ENCODE measurements around the gene MMS22L.

MMS22L gene

GRCh38 chr6:97138581-97138980 lies 144.4 kb downstream of the MMS22L start:
- no peak for DNase-seq

- no peak for DNase-seq
These were observed 146.2 kb downstream of the MMS22L start for GRCh38 chr6:97136626-97137358.

DNA sequence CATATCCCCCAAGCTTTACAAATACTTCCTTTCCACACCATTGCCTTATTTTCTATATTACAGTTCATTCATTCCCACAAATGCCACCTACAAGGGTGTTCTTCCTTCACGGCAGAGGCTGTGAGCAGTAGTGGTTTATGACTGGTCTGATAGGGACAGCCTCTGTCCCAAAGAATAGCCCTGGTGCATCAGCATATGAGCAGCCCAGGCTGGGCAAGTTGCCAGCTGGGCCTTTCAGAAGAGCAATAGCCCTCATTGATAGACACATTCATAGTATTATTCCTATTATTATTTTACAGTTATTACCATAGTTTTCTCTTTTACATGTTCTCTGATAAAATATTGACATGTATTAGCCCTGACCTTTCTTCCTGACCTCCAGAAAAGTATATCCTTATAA lies 149.9 kb downstream of the MMS22L start:
- DNase-seq, result no peak

GRCh38 chr6:97129106-97129505 lies 153.9 kb downstream of the MMS22L start:
- DNase-seq, result no peak

- no peak for DNase-seq
These were observed 154.5 kb downstream of the MMS22L start for GRCh38 chr6:97128507-97128906.

DNA sequence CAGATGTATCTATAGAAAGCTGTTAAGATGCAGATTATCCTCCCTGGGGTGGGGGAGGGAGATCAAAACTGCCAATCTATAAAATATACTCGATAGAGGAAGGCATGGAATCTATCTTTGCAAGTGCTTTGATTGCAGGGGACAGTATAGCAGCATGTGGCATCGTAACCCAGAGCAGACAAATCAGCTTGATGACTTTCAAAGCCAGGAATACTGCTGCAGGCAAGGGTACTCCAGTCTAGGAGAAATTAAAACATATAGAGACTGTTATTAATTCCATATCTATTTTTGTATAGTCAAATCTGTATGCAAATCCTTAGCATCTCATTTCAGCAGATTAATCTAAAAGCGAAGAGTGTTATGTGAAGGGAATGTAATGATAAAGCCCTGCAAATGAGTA lies 159.4 kb downstream of the MMS22L start:
- no peak for DNase-seq

- DNase-seq, result no peak
These were observed 159.9 kb downstream of the MMS22L start for GRCh38 chr6:97123112-97123511.

DNA sequence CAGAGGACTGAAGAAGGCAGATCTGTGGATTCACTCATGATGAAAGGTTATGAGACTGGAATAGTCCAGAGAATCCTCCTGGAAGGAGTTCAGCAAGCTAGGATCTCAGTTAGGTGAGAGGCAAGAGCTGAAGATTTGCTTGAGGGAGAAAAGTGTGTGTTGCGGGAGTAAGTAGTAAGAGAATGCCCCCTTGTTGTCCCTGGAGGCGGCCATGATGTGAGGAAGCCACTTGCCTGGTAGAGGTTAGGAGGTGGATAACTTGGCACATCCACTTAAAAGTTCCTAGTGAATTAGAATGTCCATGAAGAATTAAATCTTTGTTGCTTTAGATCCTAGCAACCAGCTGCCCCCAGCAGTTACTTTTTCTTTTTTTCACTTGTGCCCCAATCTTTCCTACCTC lies 162.5 kb downstream of the MMS22L start:
- no peak for DNase-seq

GRCh38 chr6:97114645-97115044 lies 168.4 kb downstream of the MMS22L start:
- DNase-seq, result no peak

DNA sequence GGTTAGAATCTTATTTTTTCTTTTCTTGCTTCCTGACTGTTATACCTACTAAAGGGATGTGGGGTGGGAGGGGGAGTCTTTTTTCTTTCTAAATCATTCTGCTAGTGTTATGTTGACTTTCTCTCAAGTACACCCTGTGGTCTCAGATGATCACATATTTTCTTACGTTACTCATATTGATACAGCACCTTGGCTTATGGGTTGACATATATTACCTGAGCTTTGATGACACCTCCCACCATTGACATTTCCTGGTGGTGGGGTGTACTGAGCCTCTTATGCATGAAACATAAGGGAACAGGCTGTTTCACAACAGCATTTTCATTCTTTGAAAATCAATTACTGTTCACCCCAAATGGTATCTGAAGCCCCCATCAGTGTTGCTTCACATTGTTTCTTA lies 169.8 kb downstream of the MMS22L start:
- no peak for DNase-seq

GRCh38 chr6:97111243-97111642 lies 171.8 kb downstream of the MMS22L start:
- DNase-seq, result no peak

DNA sequence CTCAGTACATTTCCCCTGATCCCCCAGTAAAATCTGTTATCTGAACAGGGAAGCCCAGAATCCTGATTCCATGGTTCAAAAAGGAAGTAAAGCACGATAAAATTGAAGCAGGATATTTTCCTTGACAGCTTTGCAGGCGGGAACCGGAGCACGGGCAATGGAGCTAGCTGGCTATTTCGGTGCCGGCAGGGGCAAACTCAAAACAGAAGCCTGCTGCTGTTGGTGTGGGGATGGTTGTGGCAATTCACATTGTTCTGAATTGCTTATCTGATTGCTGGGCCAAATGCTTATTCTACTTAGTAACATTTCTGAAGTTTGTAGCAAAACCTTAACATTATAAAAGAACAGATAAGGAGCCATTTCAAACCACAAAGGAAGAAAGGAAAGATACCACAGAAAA lies 172.4 kb downstream of the MMS22L start:
- DNase-seq, result no peak

DNA sequence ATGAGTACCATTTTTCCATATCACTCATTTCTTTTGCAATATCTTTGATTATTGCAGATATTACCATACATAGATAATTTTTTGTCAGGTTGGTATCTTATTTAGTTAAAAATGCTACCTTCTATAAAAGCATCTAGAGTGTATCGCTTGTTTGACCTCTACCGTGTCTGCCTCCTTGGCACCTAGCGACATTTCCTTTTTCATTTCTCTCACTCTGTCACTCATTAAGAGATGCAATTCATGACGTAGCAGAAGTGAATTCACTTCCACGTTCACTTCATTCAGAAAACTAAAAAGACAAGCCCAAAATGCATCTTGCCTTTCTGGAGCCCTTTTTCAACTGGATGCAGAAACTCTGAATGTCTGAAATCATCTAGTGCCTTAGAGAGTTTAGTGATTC lies 172.9 kb downstream of the MMS22L start:
- no peak for DNase-seq

GRCh38 chr6:97109444-97109843 lies 173.6 kb downstream of the MMS22L start:
- DNase-seq, result no peak

DNA sequence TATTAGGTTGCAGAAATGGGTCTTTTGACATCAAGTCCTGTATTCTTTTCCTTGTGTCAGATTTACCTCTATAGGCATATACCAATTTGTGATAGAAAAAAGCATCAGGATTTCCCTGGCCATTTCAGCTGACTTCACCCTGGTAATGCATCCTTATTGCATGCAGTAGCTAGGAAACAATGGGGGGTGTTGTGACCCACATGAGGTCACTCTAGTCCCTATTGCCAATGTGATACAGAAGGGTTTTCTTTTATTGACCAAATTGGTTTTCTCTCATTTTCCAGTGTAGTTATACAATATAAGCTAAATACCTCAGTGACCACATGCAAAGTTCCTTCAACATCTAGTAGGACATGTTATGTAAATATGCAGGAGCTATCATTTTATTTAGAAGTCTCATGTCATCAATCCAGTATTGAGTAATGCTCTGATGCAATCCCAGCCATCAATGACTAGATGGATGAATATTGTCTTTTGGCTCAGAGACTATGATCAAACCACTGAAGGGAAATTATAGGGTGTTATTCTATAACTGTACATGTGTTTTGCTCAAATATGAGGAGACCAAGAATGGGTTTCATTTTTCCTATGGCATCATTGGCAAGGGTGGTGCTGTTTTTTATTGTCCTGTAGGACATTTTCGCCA lies 180.7 kb downstream of the MMS22L start:
- no peak for DNase-seq

DNA sequence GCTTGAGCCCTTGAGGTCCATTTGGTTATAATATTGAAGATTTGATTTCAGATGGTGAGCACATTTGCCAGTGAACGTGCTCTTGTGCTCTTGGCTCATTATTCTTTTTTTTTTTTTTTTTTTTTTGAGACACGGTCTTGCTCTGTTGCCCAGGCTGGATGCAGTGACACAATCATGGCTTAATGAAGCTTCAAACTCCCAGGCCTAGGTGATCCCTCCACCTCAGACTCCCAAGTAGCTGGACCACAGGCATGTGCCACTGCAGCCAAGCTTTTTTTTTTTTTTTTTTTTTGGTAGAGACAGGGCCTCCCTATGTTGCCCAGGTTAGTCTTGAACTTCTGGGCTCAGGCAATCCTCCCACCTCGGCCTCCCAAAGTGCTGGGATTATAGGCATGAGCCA lies 182.3 kb downstream of the MMS22L start:
- no peak for DNase-seq

GRCh38 chr6:97097068-97098047 lies 185.7 kb downstream of the MMS22L start:
- DNase-seq, result no peak

GRCh38 chr6:97095311-97095850 lies 187.6 kb downstream of the MMS22L start:
- no peak for DNase-seq

DNA sequence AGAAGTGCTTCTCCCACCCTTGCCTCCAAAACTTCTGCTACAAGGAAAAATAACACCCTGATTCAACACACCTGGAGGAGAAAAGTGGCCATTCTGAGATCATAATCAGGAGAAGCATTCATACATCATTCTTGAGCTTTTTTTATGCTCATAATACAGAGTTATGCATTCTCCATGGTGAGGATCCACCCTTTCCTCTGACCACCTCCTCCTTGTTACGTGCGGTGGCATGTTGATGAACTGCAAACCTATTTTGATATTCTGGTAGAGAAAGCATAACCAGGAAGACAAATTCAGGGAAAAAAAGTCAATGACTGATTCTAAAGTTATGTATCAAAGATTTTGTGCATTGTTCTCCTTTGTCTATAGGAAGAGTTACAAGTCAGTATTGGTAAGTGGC lies 188.6 kb downstream of the MMS22L start:
- no peak for DNase-seq

- no peak for DNase-seq
These were observed 190.2 kb downstream of the MMS22L start for GRCh38 chr6:97092673-97093305.

Data from stimulated activated CD4-positive, alpha-beta T cell treated with anti-CD3 and anti-CD28 coated beads, Interleukin-2, amount 100 ng/mL, for 24 hours (primary cell).